Endothelial cell of hepatic sinusoid (primary cell): ENCODE data around the gene SKA3.
"Not testable (repeated sequence)": the region's sequence is repeated elsewhere in the genome, so short reads cannot be mapped to it uniquely, and the experiment has no call there.

Experiments used
- in situ Hi-C: cut with HindIII; loops from 2 replicates; pipeline ENCODE4 v1.10.0; 2017; ENCODE audit warnings: low sequenced_read_pairs

SKA3 gene

DNA sequence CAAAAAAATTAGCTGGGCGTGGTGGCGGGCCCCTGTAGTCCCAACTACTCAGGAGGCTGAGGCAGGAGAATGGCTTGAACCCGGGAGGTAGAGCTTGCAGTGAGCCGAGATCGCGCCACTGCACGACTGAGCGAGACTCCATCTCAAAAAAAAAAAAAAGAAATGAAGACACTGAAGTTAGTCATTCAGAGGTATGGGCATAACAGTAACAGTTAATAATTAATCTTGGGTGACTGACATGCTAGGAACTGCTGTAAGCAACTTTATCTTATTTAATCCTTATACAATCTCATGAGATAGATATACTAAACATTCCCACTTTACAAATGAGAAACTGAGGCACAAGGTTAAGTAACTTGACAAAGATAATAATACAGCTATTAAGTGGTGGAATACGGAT lies 4.9 kb downstream of the SKA3 start:
- in situ Hi-C loops: no loop called here

DNA sequence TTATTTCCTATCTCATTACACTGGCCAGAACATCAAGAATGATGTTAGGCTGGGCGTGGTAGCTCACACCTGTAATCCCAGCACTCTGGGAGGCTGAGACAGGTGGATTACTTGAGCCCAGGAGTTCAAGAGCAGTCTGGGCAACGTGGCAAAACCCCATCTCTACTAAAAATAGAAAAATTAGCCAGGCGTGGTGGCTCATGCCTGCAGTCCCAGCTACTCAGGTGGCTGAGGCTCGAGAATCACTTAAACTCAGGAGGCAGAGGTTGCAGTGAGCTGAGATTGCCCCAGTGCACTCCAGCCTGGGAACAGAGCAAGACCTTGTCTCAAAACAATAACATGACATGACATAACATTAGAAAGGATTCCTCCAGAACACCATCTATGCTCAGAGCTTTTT lies 10.7 kb downstream of the SKA3 start:
- in situ Hi-C loops: not testable (repeated sequence)

DNA sequence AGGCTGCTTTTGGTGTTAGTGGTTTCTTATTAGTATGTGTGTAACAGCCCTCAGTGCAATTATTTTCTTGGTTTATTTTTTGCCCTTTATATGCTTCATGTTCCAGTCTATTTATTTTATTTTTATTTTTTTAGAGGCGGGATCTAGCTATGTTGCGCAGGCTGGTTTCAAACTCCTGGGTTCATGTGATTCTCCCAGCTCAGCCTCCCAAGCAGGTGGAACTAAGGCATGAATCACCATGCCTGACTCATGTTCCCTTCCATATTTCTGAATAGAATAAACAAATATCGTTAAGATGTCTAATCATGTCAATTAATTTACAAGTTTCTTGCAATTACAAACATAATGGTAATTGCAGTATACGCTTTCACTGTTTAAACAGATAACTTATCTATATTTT lies 11.7 kb downstream of the SKA3 start:
- in situ Hi-C loops: no loop called here

DNA sequence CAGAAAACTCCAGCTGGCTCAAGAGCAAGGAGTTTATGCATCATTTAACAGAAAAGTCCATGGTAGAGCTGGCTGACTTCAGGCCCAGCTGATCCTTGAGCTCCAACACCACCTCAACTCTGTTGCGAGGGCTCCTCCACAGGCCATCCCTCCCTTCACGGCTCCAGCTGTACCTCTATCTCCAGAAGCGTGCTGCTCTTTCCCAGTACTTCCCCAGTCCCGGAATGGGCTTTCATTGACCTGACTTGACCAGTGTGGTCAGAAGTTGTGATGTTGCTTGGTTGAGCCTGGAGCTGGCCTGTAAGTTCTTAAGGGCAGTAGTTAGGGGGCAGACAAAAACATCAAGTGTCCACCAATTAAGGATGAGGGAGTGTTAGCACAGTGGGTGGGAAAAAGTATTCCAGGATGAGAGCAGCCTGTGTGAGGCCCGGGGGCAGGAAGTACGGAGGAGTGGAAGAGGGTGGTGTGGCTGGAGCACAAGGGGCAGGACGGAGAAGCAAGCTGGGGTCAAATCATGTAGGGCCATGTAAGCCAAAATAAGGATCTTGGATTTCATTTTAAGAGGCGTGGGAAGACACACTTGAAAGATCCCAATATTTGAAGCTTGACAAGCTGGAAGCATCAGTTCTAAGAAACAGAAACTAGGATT lies 24.0 kb downstream of the SKA3 start:
- in situ Hi-C loops: no loop called here

DNA sequence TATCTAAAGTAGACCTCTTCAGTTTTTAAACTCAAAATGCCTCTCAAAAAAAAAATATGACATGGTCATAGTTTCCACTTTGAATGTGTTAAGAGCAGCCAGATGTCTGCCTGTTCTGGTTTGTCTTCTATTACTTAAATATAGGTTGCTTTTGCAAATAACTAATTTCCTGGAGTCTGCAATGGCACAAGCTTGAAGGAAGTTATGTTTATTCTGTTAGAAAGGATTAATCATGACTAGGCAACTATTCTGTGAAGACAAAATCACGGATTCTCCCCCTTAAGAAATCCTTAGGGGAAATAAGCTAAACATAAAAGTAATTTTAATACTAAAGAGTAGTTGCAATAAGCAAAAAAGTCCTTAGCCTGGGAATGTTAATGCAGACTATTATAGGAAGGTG lies 26.3 kb downstream of the SKA3 start:
- in situ Hi-C loops: no loop called here

DNA sequence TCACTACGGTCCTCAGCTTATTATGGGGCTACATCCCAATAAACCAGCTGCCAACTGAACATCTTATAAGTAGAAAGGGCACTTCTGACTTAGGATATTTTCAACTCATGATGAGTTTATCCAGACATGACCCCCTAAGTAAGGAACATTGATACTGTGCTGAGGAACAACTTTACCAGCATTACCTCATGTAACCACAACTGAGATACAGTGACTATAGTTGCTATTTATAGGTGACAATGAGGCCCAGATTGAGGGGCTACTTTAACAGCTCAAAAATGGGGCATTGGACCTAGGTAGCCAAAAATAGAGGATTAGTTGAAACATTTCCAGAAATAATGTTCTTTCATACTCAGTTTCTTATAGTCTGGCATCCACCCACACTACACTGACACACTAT lies 26.8 kb downstream of the SKA3 start:
- in situ Hi-C loops: no loop called here

DNA sequence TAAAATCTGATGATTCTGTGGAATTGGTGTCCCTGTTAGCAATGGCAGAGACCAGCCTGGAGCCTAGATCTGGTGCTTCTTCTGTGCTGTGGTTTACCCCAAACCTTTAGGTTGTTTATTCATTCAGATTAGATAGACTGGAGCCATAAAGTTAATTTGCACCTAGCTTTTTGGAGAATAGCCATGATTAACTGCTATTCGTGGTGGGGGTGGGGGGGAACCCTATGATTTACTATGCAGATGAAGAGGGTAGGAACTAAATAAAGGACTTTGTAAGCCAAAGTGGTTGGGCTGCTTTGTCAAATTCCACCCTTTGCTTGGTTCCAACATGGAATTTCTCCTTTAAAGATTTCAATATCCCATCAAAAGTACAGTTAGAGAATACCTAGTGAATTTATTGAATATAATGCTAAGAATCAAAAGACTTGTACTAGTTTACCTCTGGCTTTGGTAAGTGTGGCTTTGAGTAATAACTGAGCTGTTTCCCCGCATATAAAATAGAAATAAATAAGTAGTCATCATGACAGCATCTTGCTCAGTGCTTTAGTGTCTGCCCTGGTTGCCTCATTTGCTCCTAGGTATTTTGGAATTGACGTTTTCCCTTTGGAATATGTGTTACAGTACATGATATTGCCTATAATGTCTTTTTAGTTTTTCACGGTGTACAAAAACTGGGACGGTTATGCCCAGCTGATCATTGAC lies 27.6 kb downstream of the SKA3 start:
- in situ Hi-C loops: no loop called here

DNA sequence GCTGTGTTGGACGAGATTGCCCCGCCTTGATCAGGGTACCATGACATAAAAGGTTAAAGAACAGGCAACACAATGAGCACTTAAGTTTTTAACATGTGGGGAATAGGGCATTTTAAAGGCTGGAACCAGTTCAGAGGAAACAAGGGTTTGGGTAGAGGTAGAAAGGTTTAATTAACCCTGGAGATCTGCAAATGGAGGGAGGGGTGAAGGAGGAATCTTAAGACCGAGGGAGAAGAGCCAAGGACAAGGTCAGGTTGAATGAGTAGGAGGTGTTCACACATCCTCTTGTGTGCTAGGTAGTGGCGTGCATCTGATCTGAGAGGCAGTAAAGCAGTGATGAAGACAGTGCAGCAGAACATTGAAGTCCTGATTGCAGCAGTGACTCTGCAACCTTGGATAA lies 28.5 kb downstream of the SKA3 start:
- in situ Hi-C loops: no loop called here

DNA sequence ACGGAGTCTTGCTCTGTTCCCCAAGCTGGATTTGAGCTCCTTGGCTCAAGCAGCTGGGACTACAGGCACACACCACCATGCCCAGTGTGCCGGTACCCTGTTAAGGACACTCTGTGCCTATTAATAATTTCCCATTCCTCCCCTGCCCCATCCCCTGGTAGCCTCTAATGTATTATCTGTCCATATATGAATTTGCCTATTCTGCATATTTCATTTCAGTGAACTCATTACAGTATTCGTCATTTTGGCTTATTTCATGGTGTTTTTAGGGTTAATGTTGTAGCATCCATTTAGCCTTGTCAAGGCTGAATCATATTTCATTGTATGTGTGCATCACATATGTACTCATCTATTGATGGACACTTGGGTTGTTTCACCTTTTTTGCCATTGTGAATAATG lies 33.6 kb downstream of the SKA3 start:
- in situ Hi-C loops: no loop called here

DNA sequence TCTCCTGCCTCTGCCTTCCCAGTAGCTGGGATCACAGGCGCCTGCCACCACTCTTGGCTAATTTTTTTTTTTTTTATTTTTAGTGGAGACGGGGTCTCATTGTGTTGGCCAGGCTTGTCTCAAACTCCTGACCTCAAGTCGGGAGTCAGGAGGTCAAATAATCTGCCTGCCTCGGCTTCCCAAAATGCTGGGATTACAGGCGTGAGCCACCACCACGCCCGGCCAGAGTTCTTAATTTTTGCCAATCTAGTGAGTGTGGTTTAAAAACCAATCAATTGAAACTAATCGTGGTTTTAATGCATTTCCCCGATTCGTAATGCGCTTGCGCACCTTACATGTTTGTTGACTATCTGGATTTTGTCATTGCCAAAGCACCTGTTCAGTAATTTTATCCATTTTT lies 37.0 kb downstream of the SKA3 start:
- in situ Hi-C loops: no loop called here

DNA sequence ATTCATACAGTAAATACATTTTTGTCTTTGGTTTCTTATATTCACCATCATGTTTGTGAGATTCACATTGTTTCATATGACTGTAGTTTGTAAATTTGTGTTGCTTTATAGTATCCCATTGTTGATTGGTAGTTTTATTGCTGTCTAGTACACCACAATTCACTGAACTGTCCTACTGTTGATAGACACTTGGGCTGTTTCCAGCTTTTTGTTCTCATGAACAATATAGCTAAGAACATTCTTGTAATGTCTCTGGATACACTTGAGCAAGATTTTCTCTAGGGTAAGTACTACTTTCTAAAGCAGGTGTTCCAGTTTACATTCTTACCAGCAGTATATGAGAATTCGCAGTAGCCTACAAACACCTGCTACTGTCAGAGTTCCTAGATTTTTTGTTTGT lies 37.8 kb downstream of the SKA3 start:
- in situ Hi-C loops: no loop called here

DNA sequence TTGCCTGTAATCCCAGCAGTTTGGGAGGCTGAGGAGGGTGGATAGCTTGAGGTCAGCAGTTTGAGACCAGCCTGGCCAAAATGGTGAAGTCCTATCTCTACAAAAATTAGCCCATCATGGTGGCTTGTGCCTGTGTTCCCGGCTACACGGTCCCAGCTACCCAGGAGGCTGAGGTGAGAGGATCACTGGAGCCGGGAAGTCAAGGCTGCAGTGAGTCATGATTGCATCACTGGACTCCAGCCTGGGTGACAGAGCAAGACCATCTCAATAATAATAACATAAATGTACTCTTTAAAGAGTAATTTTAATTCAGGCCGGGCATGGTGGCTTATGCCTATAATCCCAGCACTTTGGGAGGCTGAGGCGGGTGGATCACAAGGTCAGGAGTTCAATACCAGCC lies 38.7 kb downstream of the SKA3 start:
- in situ Hi-C loops: no loop called here

DNA sequence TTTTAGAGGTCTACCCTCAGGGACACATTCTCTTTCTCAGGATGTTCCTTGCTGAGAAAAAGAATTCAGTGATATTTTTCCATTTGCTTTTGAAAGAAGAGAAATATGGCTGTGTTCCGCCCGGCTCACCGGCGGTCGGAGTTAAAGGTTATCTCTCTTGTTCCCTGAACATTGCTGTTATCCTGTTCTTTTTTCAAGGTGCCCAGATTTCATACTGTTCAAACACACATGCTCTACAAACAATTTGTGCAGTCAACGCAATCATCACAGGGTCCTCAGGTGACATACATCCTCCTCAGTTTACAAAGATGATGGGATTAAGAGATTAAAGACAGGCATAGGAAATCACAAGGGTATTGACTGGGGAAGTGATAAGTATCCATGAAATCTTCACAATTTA lies 40.5 kb downstream of the SKA3 start:
- in situ Hi-C loops: not testable (repeated sequence)

DNA sequence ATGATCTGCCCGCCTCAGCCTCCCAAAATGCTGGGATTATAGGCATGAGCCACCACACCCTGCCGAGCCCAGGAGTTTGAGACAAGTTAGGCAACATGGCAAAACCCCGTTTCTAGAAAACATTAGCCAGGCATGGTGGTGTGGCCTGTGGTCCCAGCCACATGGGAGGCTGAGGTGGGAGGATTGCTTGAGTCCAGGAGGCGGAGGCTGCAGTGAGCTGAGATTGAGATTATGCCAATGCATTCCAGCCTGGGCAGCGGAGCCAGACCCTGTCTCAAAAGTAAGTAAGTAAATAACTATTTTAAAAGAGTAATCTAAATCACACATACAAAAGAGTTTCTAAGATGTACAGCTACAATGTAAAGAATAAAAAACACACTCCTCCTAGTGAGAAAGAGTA lies 41.9 kb downstream of the SKA3 start:
- in situ Hi-C loops: no loop called here

DNA sequence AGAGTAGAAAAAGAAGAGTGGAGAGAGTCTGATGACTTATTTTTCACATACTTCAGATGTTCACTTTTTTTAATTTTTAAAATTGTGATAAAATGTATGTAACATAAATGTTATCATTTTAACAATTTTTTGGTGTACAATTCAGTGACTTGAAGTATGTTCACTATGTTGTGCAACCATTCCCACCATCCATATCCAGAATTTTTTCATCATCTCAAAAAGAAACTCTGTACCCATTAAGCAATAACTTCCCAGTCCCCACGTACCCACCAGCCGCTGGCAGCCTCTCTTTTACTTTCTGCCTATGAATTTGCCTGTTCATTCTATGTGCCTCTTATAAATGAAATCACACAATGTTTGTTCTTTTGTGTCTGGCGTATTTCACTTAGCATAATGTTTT lies 43.3 kb downstream of the SKA3 start:
- in situ Hi-C loops: no loop called here

DNA sequence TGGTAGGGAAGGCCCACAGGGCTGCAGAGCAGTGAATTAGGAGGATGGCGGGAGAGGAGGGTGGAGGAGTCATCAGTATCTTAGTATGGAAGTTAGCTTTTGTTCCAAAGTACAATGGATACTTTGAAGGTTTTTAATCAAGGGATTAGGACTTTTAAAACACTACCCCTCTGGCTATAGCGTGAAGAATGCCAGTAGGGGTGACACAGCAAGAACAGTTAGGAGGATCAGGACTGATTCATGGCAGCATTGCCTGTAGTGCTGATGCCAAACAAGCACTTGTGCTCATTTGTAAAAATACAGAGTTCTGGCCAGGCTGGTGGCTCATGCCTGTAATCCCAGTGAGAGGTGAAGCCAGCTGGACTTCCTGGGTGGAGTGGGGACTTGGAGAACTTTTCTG lies 46.2 kb downstream of the SKA3 start:
- in situ Hi-C loops: no loop called here

DNA sequence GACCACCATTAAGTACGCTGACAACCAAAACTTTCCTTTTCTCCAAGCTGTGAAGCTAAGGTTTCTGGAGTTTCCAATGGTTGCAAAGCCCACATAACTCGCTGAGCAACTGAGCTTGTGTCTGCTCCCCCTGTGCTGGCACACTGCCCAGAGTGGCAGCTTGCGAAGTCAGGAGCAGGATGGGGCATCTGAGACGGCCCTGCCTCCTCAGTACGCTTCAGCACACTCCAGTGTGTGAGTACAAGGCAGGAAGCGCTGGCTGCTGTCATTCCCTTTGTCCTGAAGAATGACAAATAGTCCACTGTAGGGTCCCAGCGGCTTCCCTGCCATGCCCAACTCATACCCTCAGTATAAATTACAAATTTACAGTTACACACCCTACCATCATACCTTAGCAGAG lies 51.5 kb downstream of the SKA3 start:
- in situ Hi-C loops: no loop called here

DNA sequence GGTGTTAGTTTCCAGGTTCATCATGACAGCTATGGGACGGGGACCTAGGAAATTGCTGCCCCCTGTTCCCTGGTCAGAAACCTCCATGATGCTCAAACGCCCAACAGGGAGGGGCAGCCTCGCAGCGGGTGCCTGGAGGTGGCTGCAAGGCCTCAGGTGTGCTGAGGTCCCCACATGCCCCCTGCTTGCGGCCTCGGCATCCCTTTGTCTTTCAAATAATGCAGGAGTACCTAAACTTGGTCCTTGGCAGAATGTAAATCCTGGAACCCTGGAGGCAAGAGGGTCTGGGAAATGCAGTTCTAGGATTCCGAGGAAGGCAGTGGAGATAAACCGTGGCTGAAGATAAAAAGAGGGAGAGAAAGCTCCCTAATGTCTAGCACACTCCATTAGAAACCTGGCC lies 52.4 kb downstream of the SKA3 start:
- in situ Hi-C loops: no loop called here

DNA sequence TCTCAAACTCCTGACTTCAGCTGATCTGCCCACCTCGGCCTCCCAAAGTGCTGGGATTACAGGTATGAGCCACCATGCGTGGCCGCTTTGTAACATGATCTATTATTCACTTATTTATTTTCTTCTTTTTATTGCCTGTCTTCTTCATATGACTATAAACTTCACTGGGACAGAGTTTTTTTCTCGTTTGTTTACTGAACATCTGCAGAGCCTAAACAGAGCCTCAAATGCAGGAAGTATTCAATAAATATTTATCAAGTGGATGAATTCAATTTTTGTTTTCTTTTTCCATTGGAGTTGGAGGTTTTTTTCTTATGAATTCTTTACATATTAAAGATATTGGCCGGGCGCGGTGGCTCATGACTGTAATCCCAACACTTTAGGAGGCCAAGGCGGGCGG lies 54.7 kb downstream of the SKA3 start:
- in situ Hi-C loops: no loop called here

DNA sequence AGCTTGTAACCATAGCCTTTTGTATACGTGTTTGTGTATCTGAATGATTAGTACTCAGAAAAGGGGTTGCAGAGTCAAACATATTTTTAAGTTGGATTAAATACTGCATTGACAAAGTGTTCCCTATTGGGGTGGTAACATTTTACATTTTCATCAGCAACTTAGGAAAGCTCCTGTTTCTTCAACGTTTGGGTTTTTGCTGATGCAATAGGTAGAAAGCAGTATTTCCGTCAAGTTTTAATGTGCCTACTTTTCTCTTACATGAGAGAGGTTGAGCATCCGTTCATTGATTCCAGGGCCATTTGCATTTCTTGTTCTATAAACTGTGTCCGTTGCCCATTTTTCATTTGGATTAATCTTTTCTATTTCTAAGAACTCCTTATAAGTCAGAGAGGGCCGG lies 56.2 kb downstream of the SKA3 start:
- in situ Hi-C loops: no loop called here

DNA sequence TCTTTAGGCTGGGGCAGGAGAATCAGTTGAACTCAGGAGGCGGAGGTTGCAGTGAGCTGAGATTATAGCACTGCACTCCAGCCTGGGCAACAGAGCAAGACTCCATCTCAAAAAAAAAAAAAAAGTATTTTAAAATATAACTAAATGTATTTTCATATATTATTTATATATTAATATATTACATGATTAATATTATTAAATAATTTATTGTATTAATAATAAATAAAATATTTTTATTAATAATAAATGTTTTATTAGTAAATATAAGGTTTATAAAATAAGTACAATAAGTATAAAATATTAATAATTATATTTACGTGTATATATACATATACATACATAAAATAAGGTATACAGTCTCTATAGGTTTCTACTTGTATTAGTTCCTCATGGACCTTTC lies 56.8 kb downstream of the SKA3 start:
- in situ Hi-C loops: no loop called here

DNA sequence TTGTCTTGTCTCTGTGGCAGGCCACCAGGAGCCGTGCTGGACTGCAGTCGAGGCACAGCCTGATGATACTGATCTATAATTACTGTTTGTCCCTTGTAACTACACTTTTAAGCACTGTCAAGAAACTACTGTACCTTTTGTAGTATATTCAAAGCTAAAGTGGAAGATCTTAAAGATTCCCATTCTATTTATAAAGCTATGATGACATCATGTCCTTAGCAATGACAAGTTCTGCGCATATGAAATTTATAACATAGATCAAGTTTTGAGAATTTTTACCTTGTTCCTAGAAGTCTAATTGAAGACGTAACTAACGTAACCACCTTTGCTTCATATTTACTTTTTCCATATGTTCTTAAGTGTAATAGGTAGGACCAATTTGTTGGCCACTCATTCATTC lies 58.2 kb downstream of the SKA3 start:
- in situ Hi-C loops: no loop called here
